GM19099 (cell line): ENCODE measurements around the gene ARID2.

ENCODE experiments used
- POLR2A ChIP-seq: IDR thresholded peaks from 3 replicates; pipeline ENCODE4 v1.6.1; 2011; ENCODE audit warnings: low read depth; ENCODE audit not compliant: insufficient read length; ENCODE audit errors: extremely low read depth

The ARID2 gene

DNA sequence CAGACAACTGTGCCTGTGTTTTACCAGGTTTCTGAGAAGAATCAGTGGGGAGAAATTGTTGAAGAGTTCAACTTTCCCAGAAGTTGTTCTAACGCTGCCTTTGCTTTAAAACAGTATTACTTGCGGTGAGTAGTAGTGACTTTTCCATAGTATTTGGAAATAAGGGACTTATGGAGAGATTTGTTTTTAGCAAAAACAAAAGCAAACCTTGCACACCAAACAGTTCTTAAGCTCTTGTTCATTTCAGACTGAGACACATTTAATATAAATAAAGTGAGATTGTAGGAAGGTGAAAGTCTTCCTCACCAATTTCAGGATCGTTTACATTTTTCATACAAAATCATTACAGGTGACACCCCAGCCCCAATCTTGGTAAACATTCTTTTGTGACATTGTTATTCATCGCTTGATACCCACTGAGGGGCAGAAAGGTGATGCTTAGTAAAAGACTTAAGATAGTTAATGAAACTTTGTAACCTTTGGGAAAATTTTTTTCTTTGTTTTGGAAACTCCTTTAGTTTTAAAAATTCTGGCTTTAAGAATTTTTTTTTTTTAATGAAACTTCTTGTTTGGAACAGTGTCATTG, 1.8 kb downstream of the ARID2 start:
- TF ChIP-seq POLR2A, result no peak

DNA sequence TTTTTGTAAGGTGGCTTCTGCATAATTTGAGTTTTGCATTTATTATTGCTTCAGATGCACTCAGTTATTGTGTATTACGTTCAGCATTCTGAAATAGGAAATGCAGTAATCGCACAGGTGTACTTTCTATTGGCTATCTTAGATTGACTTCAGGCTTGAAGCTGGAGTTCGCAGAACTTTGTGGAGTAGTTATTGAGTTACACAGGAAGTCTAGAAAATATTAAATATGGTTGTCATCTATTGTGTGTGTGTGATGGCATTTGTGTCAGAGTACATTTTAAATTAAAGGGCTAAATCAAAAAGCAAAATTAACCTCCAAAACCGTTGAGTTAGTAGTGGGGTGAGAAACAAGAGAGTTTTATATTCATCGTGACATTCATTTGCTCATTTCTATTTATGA, 2.7 kb downstream of the ARID2 start:
- TF ChIP-seq POLR2A, result no peak

DNA sequence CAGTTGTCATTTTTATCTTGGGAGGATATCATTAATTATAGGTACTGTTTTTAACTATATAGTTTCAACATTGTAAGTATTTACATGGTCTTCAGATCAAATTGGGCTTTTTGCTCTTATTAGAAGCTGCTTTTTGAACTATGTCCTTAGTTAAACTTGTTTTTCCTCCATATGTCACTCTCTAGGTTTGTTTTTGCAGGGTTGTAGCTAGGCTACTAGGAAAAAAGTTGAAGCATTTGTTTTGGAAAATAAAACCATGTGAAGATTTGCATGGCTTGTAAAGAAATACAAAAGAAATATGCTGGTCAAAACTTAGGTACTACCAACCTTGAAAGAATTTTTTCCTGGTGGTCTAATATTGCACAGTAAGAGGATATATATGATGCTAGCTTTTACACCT, 3.4 kb downstream of the ARID2 start:
- no peak for TF ChIP-seq POLR2A

DNA sequence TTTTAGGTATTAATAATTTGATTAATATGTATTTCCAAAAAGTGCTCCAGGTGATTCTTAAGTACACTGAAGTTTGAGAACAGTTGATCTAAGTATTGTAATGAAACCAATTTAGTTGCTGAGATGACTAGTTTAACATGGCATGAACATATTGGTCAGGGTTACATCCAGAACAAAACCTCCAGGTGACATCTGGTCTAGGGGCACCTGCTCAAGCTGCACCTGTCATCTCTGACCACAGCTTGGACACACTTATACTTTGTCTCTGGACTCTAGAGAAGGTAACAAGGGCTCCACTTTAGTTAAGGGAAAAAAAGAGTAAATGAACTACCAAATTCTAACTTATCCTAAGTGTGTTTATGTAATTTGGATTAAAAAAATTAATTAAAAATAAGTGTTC, 8.1 kb downstream of the ARID2 start:
- TF ChIP-seq POLR2A, result no peak

DNA sequence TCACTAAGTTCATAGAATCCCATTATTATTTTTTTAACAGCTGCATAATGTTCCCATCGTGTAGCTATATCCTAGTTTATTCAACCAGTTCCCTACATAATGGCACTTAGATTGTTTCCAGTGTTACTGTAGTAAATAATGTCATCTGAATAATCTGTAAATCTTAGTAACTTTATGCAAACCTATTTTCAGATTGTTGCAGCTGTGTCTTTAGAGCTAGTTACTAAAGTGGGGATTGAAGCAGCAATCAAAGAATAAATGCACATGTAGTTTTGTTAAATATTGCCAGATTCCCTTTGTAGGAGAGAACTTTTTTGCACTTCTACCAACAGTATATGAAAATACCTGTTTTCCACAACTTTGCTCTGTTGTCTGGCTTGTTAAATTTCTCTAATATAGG, 13.1 kb downstream of the ARID2 start:
- no peak for TF ChIP-seq POLR2A

DNA sequence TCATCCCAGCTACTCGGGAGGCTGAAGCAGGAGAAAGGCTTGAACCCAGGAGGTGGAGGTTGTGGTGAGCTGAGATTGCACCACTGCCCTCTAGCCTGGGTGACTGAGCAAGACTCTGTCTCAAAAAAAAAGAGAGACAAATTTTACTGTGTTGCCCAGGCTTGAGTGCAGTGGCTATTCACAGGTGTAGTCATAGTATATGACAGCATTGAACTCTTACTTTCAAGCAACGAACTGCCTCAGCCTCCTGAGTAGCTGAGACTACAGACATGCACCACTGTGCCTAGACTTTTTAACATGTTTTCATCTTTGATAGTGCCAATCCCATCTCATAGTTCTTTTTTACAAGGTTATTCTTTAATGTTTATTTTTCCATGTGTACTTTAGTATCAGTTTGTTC, 13.7 kb downstream of the ARID2 start:
- no peak for TF ChIP-seq POLR2A

GRCh38 chr12:45745861-45746277, 16.4 kb downstream of the ARID2 start:
- TF ChIP-seq POLR2A, result no peak

- TF ChIP-seq POLR2A, result no peak
Measured at GRCh38 chr12:45756666-45757065, 27.2 kb downstream of the ARID2 start.

- TF ChIP-seq POLR2A, result no peak
Measured at GRCh38 chr12:45757172-45757571, 27.7 kb downstream of the ARID2 start.

DNA sequence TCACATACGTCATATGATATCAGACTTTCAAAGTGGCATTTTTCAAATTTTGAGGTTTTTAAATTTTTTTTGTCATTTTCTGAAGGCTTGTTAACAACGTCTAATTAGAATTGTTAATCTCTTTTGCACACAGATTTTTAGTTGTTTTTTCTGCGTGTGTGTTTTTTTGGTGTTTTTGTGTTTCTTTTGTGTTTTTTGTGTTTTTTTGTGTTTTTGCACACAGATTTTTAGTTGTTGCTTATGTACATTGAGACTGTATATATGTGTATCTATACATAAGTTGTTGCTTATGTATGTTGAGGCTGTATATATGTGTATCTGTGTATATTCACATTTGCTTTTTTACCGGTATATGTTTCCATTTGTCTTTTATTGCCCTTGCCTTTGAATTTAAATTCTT, 30.8 kb downstream of the ARID2 start:
- TF ChIP-seq POLR2A, result no peak

DNA sequence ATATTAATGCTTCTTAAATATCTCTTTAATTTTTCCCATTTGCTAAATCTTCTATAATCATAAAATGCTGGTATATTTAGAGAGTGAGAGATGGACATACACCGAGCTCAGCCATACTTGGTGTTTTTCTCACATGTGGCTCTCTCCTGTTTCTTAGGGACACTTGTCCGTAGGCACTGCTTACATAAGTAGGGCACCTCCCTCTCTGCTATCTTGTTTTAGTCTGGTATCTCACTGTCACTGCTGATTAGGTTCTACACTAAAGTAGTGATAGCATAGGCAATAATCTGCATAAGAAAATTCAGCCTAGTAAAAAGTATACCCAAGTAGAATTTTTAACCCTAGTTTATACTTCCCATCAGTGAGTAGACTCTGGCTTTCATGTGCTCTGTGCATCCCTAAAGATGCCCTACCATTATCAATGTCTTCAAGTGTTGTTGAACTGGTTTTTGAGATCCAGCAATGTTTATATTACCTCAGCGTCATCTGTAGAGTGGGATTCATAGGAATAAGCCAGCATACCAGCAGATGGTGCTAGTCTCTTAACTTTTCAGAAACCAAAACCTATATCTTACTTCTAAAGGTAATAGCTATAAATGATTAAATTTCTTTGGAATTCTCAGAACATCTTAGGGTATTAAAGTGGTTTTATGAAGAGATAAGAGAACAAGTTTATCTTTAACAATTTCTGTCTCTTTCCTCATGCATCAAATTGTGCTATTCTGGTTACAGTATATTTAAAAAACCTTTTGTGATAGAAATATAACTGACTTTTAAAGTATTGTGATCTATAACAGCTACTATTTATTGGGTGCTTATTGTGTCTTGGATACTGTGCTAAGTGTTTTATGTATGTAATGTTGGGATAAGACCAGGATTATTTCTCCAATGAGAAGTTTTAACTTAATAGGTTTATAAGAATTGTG, 32.9 kb downstream of the ARID2 start:
- no peak for TF ChIP-seq POLR2A

DNA sequence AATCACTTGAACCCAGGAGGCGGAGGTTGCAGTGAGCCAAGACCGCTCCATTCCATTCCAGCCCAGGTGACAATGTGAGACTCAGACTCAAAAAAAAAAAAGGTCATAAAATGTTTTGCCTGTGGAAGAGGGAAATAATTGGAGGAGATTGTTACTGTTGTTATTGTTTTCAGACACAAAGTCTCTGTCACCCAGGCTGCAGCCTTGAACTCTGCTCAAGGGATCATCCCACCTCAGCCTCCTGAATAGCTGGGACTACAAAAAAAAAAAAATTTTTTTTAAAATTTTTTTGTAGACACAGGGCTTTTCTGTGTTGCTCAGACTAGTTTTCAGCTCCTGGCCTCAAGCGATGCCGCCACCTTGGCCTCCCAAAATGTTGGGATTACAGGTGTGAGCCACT, 33.9 kb downstream of the ARID2 start:
- TF ChIP-seq POLR2A, result no peak

DNA sequence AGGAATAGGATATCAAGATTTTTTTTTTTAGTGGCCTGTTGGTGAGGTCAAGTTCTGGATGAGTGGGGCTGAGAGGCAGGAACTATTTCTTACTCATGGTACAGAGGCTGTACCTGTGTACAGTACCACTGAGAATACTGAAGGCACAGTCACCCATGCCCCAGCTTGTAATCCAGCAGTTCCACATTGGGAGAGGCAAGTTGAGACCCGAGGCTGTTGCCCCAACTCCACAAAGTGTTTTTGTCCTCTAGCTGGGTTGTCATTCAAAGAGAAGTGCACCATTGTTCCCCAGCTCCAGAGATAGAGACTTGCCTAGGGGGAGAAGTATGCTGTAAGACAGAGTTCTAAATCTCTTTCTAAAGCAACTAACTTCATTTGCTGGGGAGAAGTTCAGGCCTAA, 38.7 kb downstream of the ARID2 start:
- TF ChIP-seq POLR2A, result no peak

DNA sequence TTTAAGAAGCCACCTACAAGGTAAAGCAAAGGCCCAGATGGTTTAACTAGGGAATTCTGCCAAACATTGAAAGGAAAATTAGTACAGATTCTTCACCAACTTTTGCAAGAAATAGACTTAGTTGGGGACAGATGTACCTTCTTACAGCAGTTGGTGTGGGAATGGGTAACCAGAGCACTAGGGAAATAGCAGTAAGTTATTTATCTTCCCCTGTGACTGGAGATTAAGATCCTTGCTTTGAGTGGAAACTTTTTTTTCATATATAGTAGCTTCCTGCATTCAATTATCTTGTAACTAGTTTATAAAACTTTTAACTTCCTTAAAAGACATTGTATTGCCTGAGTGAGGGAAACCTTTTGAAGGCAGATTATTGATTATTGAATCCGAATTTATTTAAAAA, 44.2 kb downstream of the ARID2 start:
- TF ChIP-seq POLR2A, result no peak

DNA sequence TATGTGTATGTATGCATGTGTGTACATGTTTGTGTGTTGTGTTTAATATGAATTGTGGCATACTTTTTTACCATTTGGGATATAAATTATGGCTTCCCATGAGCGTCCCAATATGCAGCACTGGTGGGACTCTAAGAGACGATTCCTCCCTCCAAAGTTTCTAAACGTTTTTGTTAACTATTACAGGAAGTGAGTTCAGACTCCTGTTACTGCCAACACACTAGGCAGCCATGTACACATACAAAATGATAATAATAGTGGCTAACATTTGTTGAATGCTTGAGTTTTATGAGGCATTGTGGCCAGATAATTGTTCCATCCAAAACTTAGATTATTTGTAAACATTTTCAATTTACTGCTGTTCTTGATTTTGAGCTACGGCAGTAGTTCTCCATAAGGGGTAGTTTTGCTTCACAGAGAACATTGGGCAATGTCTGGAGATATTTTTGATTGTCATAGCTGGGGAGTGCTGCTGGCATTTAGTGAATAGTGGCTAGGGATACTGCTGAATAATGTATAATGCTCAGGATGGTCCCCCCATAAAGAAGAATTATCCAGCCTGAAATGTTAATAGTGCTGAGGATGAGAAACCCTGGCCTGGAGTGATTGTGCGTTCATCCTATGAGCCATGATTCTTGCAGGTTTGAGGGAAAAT, 45.1 kb downstream of the ARID2 start:
- TF ChIP-seq POLR2A, result no peak

DNA sequence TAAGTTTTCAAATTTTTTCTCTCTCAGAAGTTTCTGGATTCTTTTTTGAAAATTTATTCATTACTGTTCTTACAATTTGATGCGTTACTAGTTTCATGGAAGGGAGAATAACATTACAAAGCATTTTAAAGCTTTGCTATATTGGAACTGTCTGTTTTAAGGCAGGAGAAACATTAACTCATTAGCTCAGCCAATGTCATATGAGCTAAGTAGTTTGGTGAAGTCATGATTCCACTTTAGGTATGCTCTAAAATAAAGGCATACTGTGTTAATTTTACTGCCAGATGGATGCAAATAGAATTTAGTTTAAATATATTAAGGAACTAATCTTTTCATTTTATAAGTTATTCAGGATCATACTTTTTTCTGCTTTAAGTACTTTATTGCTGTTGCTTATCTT, 46.0 kb downstream of the ARID2 start:
- TF ChIP-seq POLR2A, result no peak

DNA sequence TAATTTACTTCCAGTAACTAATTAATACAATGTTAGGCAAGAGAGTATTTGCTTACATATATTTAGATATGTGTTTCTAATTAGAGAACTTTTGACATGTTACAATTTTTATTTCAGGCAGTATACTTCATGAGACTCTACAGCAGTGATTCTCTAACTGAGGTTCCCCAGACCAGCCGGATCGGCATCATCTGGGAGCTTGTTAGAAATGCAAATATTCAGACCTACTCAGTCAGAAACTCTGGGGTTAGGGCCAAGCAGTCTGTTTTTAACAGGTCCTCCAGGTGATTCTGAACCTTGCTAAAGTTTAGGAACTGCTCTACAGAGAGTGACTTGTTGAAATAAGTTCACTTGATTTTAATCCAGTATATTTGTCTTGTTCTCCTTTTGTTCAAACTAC, 46.5 kb downstream of the ARID2 start:
- no peak for TF ChIP-seq POLR2A

GRCh38 chr12:45779936-45780335, 50.4 kb downstream of the ARID2 start:
- no peak for TF ChIP-seq POLR2A
